SK-N-SH treated with all-trans-retinoic acid at 6 μM for 48 hours (cell line): ENCODE data around the gene ZNF174.

ENCODE experiments used
- ARNTL ChIP-seq: fragments of 450-650 bp; formaldehyde crosslinking; IDR thresholded peaks from 2 replicates; pipeline ENCODE4 v1.5.0; 2020; ENCODE audit warnings: low read depth, mild to moderate bottlenecking, moderate library complexity, borderline replicate concordance
- ESRRG ChIP-seq: fragments of 250-450 bp; sonication (Bioruptor Pico); IDR thresholded peaks from 2 replicates; pipeline ENCODE4 v1.6.1; 2021; ENCODE audit warnings: mild to moderate bottlenecking
- ISL1 ChIP-seq: fragments of 250-450 bp; sonication (Bioruptor Pico); IDR thresholded peaks from 2 replicates; pipeline ENCODE4 v2.1.2; 2022; ENCODE audit warnings: mild to moderate bottlenecking, moderate library complexity
- PPARA ChIP-seq: fragments of 250-450 bp; sonication (Bioruptor Pico); IDR thresholded peaks from 2 replicates; pipeline ENCODE4 v1.5.0; 2020; ENCODE audit warnings: mild to moderate bottlenecking, borderline replicate concordance
- RARB ChIP-seq: fragments of 250-450 bp; sonication (Bioruptor Pico); IDR thresholded peaks from 2 replicates; pipeline ENCODE4 v1.8.0; 2021; ENCODE audit warnings: mild to moderate bottlenecking, moderate library complexity
- SNAI2 ChIP-seq: fragments of 250-450 bp; sonication (Bioruptor Pico); IDR thresholded peaks from 2 replicates; pipeline ENCODE4 v1.5.0; 2020; ENCODE audit warnings: mild to moderate bottlenecking, moderate library complexity
- TOX ChIP-seq: fragments of 250-450 bp; sonication (Bioruptor Pico); IDR thresholded peaks from 2 replicates; pipeline ENCODE4 v1.8.0; 2021; ENCODE audit warnings: mild to moderate bottlenecking, moderate library complexity, borderline replicate concordance
- ZFP3 ChIP-seq: fragments of 250-450 bp; sonication (Bioruptor Pico); IDR thresholded peaks from 2 replicates; pipeline ENCODE4 v1.5.0; 2020; ENCODE audit warnings: mild to moderate bottlenecking, moderate library complexity
- ZFP30 ChIP-seq: fragments of 450-650 bp; formaldehyde crosslinking; IDR thresholded peaks from 2 replicates; pipeline ENCODE4 v1.5.0; 2022; ENCODE audit warnings: mild to moderate bottlenecking, moderate library complexity
- TF ChIP-seq, protein P1 (sequence below): fragments of 250-450 bp; sonication (Bioruptor Pico); IDR thresholded peaks from 2 replicates; pipeline ENCODE4 v1.5.1; 2021; ENCODE audit warnings: mild to moderate bottlenecking, moderate library complexity
- TF ChIP-seq, protein P2 (sequence below): fragments of 250-450 bp; sonication (Bioruptor Pico); IDR thresholded peaks from 2 replicates; pipeline ENCODE4 v1.8.0; 2021; ENCODE audit warnings: low read depth, mild to moderate bottlenecking, moderate library complexity, borderline replicate concordance
- TF ChIP-seq, protein P3 (sequence below): fragments of 250-450 bp; sonication (Bioruptor Pico); IDR thresholded peaks from 2 replicates; pipeline ENCODE4 v1.8.0; 2020; ENCODE audit warnings: mild to moderate bottlenecking, moderate library complexity, borderline replicate concordance
- TF ChIP-seq, protein P4 (sequence below): fragments of 250-450 bp; sonication (Bioruptor Pico); IDR thresholded peaks from 2 replicates; pipeline ENCODE4 v1.5.1; 2020; ENCODE audit warnings: low read depth, mild to moderate bottlenecking, moderate library complexity

DNA sequence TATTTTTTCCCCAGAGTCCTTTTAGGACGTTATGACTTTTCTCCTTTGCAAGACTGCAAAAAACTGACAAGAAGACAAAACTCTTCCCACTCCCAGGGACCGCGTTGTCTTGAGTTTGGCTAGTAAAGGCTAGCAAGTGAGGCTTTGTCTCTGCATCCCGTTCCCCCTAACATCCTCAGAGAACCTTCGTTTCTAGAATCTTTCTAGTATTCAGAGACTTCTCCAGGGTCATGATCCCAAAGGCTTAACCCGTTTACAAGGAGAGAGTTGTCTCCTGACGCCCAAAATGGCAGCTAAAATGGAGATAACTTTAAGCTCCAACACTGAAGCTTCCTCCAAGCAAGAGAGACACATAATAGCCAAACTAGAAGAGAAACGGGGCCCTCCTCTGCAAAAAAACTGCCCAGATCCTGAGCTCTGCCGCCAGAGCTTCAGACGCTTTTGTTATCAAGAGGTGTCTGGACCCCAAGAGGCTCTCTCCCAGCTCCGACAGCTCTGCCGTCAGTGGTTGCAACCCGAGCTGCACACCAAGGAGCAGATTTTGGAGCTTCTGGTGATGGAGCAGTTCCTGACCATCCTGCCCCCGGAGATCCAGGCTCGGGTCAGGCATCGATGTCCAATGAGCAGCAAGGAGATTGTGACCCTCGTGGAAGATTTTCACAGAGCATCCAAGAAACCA lies 843 bp downstream of the ZNF174 start:
- TF ChIP-seq ZFP3 (CRISPR knock-in tag) (no peak), ZFP30 (CRISPR knock-in tag) (no peak), PPARA (CRISPR knock-in tag) (no peak), ISL1 (no peak), ESRRG (CRISPR knock-in tag) (no peak), ARNTL (CRISPR knock-in tag) (no peak), TOX (CRISPR knock-in tag) (no peak), SNAI2 (CRISPR knock-in tag) (no peak), RARB (CRISPR knock-in tag) (no peak)
- TF ChIP-seq, protein P1, sequence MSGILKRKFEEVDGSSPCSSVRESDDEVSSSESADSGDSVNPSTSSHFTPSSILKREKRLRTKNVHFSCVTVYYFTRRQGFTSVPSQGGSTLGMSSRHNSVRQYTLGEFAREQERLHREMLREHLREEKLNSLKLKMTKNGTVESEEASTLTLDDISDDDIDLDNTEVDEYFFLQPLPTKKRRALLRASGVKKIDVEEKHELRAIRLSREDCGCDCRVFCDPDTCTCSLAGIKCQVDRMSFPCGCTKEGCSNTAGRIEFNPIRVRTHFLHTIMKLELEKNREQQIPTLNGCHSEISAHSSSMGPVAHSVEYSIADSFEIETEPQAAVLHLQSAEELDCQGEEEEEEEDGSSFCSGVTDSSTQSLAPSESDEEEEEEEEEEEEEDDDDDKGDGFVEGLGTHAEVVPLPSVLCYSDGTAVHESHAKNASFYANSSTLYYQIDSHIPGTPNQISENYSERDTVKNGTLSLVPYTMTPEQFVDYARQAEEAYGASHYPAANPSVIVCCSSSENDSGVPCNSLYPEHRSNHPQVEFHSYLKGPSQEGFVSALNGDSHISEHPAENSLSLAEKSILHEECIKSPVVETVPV (CRISPR knock-in tag): no peak
- TF ChIP-seq, protein P2, sequence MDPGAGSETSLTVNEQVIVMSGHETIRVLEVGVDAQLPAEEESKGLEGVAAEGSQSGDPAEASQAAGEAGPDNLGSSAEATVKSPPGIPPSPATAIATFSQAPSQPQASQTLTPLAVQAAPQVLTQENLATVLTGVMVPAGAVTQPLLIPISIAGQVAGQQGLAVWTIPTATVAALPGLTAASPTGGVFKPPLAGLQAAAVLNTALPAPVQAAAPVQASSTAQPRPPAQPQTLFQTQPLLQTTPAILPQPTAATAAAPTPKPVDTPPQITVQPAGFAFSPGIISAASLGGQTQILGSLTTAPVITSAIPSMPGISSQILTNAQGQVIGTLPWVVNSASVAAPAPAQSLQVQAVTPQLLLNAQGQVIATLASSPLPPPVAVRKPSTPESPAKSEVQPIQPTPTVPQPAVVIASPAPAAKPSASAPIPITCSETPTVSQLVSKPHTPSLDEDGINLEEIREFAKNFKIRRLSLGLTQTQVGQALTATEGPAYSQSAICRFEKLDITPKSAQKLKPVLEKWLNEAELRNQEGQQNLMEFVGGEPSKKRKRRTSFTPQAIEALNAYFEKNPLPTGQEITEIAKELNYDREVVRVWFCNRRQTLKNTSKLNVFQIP (CRISPR knock-in tag): no peak
- TF ChIP-seq, protein P3, sequence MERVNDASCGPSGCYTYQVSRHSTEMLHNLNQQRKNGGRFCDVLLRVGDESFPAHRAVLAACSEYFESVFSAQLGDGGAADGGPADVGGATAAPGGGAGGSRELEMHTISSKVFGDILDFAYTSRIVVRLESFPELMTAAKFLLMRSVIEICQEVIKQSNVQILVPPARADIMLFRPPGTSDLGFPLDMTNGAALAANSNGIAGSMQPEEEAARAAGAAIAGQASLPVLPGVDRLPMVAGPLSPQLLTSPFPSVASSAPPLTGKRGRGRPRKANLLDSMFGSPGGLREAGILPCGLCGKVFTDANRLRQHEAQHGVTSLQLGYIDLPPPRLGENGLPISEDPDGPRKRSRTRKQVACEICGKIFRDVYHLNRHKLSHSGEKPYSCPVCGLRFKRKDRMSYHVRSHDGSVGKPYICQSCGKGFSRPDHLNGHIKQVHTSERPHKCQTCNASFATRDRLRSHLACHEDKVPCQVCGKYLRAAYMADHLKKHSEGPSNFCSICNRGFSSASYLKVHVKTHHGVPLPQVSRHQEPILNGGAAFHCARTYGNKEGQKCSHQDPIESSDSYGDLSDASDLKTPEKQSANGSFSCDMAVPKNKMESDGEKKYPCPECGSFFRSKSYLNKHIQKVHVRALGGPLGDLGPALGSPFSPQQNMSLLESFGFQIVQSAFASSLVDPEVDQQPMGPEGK (CRISPR knock-in tag): no peak
- TF ChIP-seq, protein P4, sequence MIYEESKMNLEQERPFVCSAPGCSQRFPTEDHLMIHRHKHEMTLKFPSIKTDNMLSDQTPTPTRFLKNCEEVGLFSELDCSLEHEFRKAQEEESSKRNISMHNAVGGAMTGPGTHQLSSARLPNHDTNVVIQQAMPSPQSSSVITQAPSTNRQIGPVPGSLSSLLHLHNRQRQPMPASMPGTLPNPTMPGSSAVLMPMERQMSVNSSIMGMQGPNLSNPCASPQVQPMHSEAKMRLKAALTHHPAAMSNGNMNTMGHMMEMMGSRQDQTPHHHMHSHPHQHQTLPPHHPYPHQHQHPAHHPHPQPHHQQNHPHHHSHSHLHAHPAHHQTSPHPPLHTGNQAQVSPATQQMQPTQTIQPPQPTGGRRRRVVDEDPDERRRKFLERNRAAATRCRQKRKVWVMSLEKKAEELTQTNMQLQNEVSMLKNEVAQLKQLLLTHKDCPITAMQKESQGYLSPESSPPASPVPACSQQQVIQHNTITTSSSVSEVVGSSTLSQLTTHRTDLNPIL (CRISPR knock-in tag): no peak
